K562 (cell line): ENCODE results near the gene IFI27L2. TPM values are rescaled to one million over a fixed set of nuclear protein-coding genes. Genes with fewer than 3 reads are reported as not detected.

ENCODE experiments used
- ATAC-seq: fragments of 200-7000 bp; cut with Tn5 transposase; 3 replicates; pipeline ENCODE4 v1.9.1; 2020; ENCODE audit warnings: moderate library complexity
- BruUV-seq: library from RNA; stranded (reverse); fragments of 400-500 nt; replicated peaks from 2 replicates; lab custom pipeline; 2021; lab: Mats Ljungman, UMichigan
- CTCF ChIA-PET: fragments of 300-600 bp; formaldehyde crosslinking; extraction: SDS; loops from one replicate; lab custom pipeline; 2021; ENCODE audit warnings: low intra/inter-chr PET ratio; lab: Yijun Ruan, JAX
- POLR2A ChIA-PET: fragments of 300-600, 350-650 bp; sonication (Branson Sonifier 250); formaldehyde crosslinking; extraction: SDS; loops from one replicate; lab custom pipeline; 2021; ENCODE audit warnings: antibody characterized with exemption, inconsistent platforms; lab: Yijun Ruan, JAX
- DNase-seq, 4 experiments: peaks; one replicate each; pipeline versions ENCODE4 v3.0.0 to v3.0.0-alpha.2; 2011 to 2018; ENCODE audit warnings: low spot score in 3 of 4, mixed read lengths in 3 of 4; ENCODE audit errors: extremely low read depth in 1 of 4
- FAIRE-seq: peaks from 2 replicates; lab custom pipeline; 2011; peaks lifted over from hg19 to GRCh38; lab: Jason Lieb, UNC
- H2AFZ ChIP-seq: 2 replicates; pipeline ENCODE4 v1.6.0; 2011; ENCODE audit warnings: low read depth, low read length, control low read depth, inconsistent platforms
- H3K27ac ChIP-seq: fragments of 200-600 bp; 3 replicates; pipeline ENCODE4 v1.8.0; 2011; ENCODE audit warnings: low read depth, mild to moderate bottlenecking, control low read depth, inconsistent platforms, low read length, moderate library complexity, mixed read lengths; ENCODE audit errors: extremely low read depth
- H3K27me3 ChIP-seq, 2 experiments: fragments of 300-600 bp in 1 of 2; 2 replicates in 1 of 2; 3 replicates in 1 of 2; pipeline versions ENCODE4 v1.6.0 to v1.8.0; 2011; ENCODE audit warnings: inconsistent platforms in 2 of 2, low read length in 2 of 2, mild to moderate bottlenecking in 1 of 2, mixed read lengths in 1 of 2, moderate library complexity in 1 of 2; ENCODE audit not compliant: control insufficient read depth in 2 of 2, insufficient read depth in 2 of 2
- H3K36me3 ChIP-seq: fragments of 300-600 bp; 3 replicates; pipeline ENCODE4 v1.8.0; 2011; ENCODE audit warnings: mild to moderate bottlenecking, low read length, inconsistent platforms; ENCODE audit not compliant: control insufficient read depth, insufficient read depth
- H3K4me1 ChIP-seq, 2 experiments: fragments of 200-600 bp in 1 of 2; replicated peaks in 1 of 2; 2 replicates in 1 of 2; 3 replicates in 1 of 2; pipeline versions ENCODE4 v1.5.1 to v1.8.0; 2011; ENCODE audit warnings: inconsistent platforms in 2 of 2, low read length in 2 of 2, mild to moderate bottlenecking in 1 of 2, mixed read lengths in 1 of 2, moderate library complexity in 1 of 2; ENCODE audit not compliant: control insufficient read depth in 2 of 2, insufficient read depth in 2 of 2
- H3K4me2 ChIP-seq: 2 replicates; pipeline ENCODE4 v1.6.1; 2011; ENCODE audit warnings: low read length, control low read depth, inconsistent platforms, mixed read lengths; ENCODE audit not compliant: insufficient read depth
- H3K4me3 ChIP-seq: fragments of 200-600 bp; sonication (generic), shearing (Covaris generic); 2 replicates; pipeline ENCODE4 v1.5.1; 2016; ENCODE audit warnings: control low read depth, inconsistent platforms
- H3K79me2 ChIP-seq: fragments of 200-600 bp; 3 replicates; pipeline ENCODE4 v1.8.0; 2011; ENCODE audit warnings: low read length, inconsistent platforms; ENCODE audit not compliant: control insufficient read depth, insufficient read depth
- H3K9ac ChIP-seq, 2 experiments: 2 replicates each; pipeline versions ENCODE4 v1.6.0 to v1.6.1; 2011; ENCODE audit warnings: low read depth in 2 of 2, low read length in 2 of 2, control low read depth in 1 of 2, inconsistent platforms in 1 of 2, mild to moderate bottlenecking in 1 of 2, mixed read lengths in 1 of 2; ENCODE audit not compliant: insufficient read depth in 1 of 2
- H3K9me1 ChIP-seq: one replicate; pipeline ENCODE4 v1.6.0; 2011; ENCODE audit warnings: inconsistent platforms, mild to moderate bottlenecking, low read length, moderate library complexity; ENCODE audit not compliant: control insufficient read depth, insufficient read depth
- H3K9me3 ChIP-seq: replicated peaks from 2 replicates; pipeline ENCODE4 v1.5.1; 2011; ENCODE audit warnings: low read depth, low read length, inconsistent platforms; ENCODE audit not compliant: control insufficient read depth, insufficient read depth
- H4K20me1 ChIP-seq: replicated peaks from 2 replicates; pipeline ENCODE4 v1.6.1; 2011; ENCODE audit warnings: low read length, inconsistent platforms, mixed read lengths; ENCODE audit not compliant: control insufficient read depth, insufficient read depth
- PRDM10 ChIP-seq: fragments of 450-650 bp; IDR thresholded peaks from 2 replicates; pipeline ENCODE4 v1.6.1; 2018; ENCODE audit not compliant: partially characterized antibody
- RFX7 ChIP-seq: fragments of 250-450 bp; sonication (Bioruptor Pico); IDR thresholded peaks from 2 replicates; pipeline ENCODE4 v1.5.1; 2021; ENCODE audit warnings: mild to moderate bottlenecking
- ZBTB34 ChIP-seq: fragments of 250-450 bp; sonication (Bioruptor Pico); IDR thresholded peaks from 2 replicates; pipeline ENCODE4 v1.8.0; 2021; ENCODE audit warnings: mild to moderate bottlenecking, moderate library complexity
- ZC3H8 ChIP-seq: fragments of 450-650 bp; IDR thresholded peaks from 2 replicates; pipeline ENCODE4 v1.6.1; 2017
- WGBS: fragments of 100-300 bp; shearing (Covaris generic); methylation state at CpG from one replicate; pipeline ENCODE4 v1.1.6; 2016; ENCODE audit warnings: low coverage, mixed read lengths; ENCODE audit not compliant: insufficient coverage; ENCODE audit errors: missing lambda C conversion rate; 5-methylcytosine and 5-hydroxymethylcytosine counted together
- in situ Hi-C: fragments of 300-500 bp; cut with MboI; formaldehyde crosslinking; loops from 4 replicates; pipeline ENCODE4 v1.15.0; 2018; ENCODE audit warnings: inconsistent platforms, mixed read lengths
- intact Hi-C: fragments of 100-400 bp; cut with micrococcal nuclease; formaldehyde crosslinking; loops from 2 replicates; pipeline ENCODE4 v1.14.2; 2022
- polyA plus RNA-seq, 8 experiments: library from polyadenylated mRNA; depleted of rRNA in 4 of 8; stranded (reverse) in 5 of 8; unstranded in 3 of 8; fragments of >200 nt; fragmentation: Nextera tagmentation in 2 of 8; fragmentation: Illumina TruSeq in 1 of 8; extraction: Ambion mirVana in 2 of 8; extraction: Trizol in 1 of 8; gene quantifications; 2 replicates each; pipeline versions ENCODE4 v1.2.1 to v1.2.3, GENCODE V29; 2011 to 2014; ENCODE audit warnings: inconsistent platforms in 1 of 8, missing spikeins in 1 of 8
- total RNA-seq, 7 experiments: library from RNA; depleted of rRNA in 6 of 7; stranded (reverse); fragments of >200 nt in 6 of 7; fragmentation: Illumina TruSeq in 2 of 7; extraction: Trizol in 2 of 7; gene quantifications; 2 replicates each; pipeline versions ENCODE4 v1.2.1 to v1.2.3, GENCODE V29; 2011 to 2021; ENCODE audit warnings: low replicate concordance in 1 of 7

Gene IFI27L2
- total and polyA plus RNA-seq, 9 of the 15 experiments (the other 6 are each of a cell fraction or from before 2014, with no cell fraction given), result 1.0 to 9.3 (median 4.1) TPM

- Histone ChIP-seq H3K4me3 (no peak overlapping the region), H4K20me1 (no peaks in the 10 kb centered on the region), H3K4me1 (no peaks in the 10 kb centered on the region), H3K27me3 (no peaks in the 10 kb centered on the region), H3K9me3 (no peaks in the 10 kb centered on the region), H3K4me2 (no peak overlapping the region), H3K79me2 (no peaks in the 10 kb centered on the region), H2AFZ (no peak overlapping the region), H3K9ac (no peak overlapping the region), H3K27ac (no peak overlapping the region), H3K9me1 (peaks cover 2% of the 10 kb centered on the region), H3K36me3 (no peaks in the 10 kb centered on the region)
- TF ChIP-seq PRDM10, result no peak
- TF ChIP-seq ZC3H8, result no peak
- TF ChIP-seq RFX7, result no peak
- no peak for TF ChIP-seq ZBTB34 (CRISPR knock-in tag)
- ChIA-PET CTCF (no interaction called here), POLR2A (interaction anchor here (0.6 kb wide), 1 partner anchor 451 kb away, joined by 3 read pairs; no protein-coding TSS in a partner anchor)
- ATAC-seq (no peak), DNase-seq (no peak), FAIRE-seq (no peak)
- WGBS, result 80% methylated on average over 1 of the region's 6 CpGs
- no TSS peak for BruUV-seq
- intact Hi-C loops (no loop called here), in situ Hi-C loops (no loop called here)
These were observed 30.4 kb downstream of the IFI27L2 start for GRCh38 chr14:94099006-94099405.
